ENCODE measurements around the gene KCND1.

DNA sequence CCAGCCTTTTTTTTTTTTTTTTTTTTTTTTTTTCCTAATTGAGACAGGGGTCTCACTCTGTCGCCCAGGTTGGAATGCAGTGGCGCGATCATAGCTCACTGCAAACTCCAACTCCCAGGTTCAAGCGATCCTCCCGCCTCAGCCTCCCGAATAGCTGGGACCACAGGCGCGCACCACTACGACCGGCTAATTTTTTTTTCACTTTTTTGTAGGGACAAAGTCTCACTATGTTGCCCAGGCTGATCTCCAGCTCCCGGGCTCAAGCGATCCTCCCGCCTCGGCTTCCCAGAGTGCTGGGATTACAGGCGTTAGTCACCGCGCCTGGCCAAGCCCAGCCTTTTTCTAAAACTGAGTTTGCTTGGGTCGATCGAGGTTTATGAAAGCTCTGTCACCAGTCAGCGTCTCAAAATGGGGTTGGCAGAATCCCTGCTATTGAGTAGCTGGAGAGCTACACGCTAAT is 13.0 kb downstream of the KCND1 start:
- TF ChIP-seq, protein P1, sequence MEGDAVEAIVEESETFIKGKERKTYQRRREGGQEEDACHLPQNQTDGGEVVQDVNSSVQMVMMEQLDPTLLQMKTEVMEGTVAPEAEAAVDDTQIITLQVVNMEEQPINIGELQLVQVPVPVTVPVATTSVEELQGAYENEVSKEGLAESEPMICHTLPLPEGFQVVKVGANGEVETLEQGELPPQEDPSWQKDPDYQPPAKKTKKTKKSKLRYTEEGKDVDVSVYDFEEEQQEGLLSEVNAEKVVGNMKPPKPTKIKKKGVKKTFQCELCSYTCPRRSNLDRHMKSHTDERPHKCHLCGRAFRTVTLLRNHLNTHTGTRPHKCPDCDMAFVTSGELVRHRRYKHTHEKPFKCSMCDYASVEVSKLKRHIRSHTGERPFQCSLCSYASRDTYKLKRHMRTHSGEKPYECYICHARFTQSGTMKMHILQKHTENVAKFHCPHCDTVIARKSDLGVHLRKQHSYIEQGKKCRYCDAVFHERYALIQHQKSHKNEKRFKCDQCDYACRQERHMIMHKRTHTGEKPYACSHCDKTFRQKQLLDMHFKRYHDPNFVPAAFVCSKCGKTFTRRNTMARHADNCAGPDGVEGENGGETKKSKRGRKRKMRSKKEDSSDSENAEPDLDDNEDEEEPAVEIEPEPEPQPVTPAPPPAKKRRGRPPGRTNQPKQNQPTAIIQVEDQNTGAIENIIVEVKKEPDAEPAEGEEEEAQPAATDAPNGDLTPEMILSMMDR (conservative IDR thresholded peaks at IDR 0.05; ENCODE audit: low read depth, low read length), result no peak
- no peak for TF ChIP-seq MXI1 (IDR thresholded peaks at IDR 0.05; ENCODE audit: borderline replicate concordance, low read depth, low read length)
- TF ChIP-seq RAD21 (IDR thresholded peaks at IDR 0.05; ENCODE audit: low read length), result no peak
- no peak; the same call in 1 of the 2 replicates for TF ChIP-seq POLR2A (IDR thresholded peaks at IDR 0.05; ENCODE audit: low read depth, low read length)
- no peak for TF ChIP-seq BHLHE40 (IDR thresholded peaks at IDR 0.05; ENCODE audit: low read depth, low read length)
- TF ChIP-seq CEBPB (IDR thresholded peaks at IDR 0.05; ENCODE audit: low read depth, low read length), result no peak
- no peak for TF ChIP-seq SMC3 (IDR thresholded peaks at IDR 0.05; ENCODE audit: low read depth, low read length)

Measured in IMR-90 (cell line).